Measurements from ENCODE around the gene PTH2R.

DNA sequence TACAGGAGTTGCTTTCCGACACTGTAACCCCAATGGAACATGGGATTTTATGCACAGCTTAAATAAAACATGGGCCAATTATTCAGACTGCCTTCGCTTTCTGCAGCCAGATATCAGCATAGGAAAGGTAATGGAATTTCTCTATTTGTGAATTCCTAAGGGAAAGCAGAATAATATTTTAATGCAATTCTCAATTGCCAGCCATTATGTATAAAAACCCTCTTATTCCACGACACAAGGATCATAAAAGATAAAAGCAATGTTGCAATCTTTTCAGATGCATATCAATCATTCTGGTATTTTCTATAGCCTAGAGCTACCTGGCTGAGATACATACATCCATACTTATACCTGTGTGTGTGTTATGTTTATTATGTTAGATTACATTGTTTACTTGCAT is 31.2 kb downstream of the PTH2R start:
- TF ChIP-seq, protein P1, sequence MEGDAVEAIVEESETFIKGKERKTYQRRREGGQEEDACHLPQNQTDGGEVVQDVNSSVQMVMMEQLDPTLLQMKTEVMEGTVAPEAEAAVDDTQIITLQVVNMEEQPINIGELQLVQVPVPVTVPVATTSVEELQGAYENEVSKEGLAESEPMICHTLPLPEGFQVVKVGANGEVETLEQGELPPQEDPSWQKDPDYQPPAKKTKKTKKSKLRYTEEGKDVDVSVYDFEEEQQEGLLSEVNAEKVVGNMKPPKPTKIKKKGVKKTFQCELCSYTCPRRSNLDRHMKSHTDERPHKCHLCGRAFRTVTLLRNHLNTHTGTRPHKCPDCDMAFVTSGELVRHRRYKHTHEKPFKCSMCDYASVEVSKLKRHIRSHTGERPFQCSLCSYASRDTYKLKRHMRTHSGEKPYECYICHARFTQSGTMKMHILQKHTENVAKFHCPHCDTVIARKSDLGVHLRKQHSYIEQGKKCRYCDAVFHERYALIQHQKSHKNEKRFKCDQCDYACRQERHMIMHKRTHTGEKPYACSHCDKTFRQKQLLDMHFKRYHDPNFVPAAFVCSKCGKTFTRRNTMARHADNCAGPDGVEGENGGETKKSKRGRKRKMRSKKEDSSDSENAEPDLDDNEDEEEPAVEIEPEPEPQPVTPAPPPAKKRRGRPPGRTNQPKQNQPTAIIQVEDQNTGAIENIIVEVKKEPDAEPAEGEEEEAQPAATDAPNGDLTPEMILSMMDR (conservative IDR thresholded peaks at IDR 0.05 in 1 of 2, IDR thresholded peaks at IDR 0.05 in 1 of 2; ENCODE audit: low read depth in 1 of 2, low read length in 2 of 2) = no peak
- no peak for TF ChIP-seq EZH2 (IDR thresholded peaks at IDR 0.05; ENCODE audit: low read length, missing control alignments)
